ENCODE data around the gene FDX2.

GRCh38 chr19:10291554-10292205, 24.1 kb downstream of the FDX2 start:
- TF ChIP-seq, protein P1, sequence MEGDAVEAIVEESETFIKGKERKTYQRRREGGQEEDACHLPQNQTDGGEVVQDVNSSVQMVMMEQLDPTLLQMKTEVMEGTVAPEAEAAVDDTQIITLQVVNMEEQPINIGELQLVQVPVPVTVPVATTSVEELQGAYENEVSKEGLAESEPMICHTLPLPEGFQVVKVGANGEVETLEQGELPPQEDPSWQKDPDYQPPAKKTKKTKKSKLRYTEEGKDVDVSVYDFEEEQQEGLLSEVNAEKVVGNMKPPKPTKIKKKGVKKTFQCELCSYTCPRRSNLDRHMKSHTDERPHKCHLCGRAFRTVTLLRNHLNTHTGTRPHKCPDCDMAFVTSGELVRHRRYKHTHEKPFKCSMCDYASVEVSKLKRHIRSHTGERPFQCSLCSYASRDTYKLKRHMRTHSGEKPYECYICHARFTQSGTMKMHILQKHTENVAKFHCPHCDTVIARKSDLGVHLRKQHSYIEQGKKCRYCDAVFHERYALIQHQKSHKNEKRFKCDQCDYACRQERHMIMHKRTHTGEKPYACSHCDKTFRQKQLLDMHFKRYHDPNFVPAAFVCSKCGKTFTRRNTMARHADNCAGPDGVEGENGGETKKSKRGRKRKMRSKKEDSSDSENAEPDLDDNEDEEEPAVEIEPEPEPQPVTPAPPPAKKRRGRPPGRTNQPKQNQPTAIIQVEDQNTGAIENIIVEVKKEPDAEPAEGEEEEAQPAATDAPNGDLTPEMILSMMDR (conservative IDR thresholded peaks at IDR 0.05 in 1 of 2, IDR thresholded peaks at IDR 0.05 in 1 of 2; ENCODE audit: extremely low read depth in 1 of 2, insufficient read depth in 1 of 2, low read depth in 1 of 2, low read length in 2 of 2), result no peak
- no peak for TF ChIP-seq EZH2 (IDR thresholded peaks at IDR 0.05; ENCODE audit: borderline replicate concordance, low read length)

Data from mammary epithelial cell (primary cell).